ENCODE results near the gene ANP32E. TPM values are rescaled to one million over a fixed set of nuclear protein-coding genes. Genes with fewer than 3 reads are reported as not detected.

ANP32E gene
- polyA plus RNA-seq, 1 donor (not counting 4 experiments of a cell fraction or from before 2014, with no cell fraction given): 18.9 TPM

- FAIRE-seq (no peak), DNase-seq (ENCODE audit: low read depth, low spot score) (no peak)
- no peaks in the 10 kb centered on the region for H3K36me3 ChIP-seq (ENCODE audit: control insufficient read depth in 2 of 2, extremely low read depth in 1 of 2, insufficient read depth in 2 of 2, low read length in 2 of 2)
- no peaks in the 10 kb centered on the region for H3K4me1 ChIP-seq (ENCODE audit: control insufficient read depth, extremely low read depth, insufficient read depth, low read length)
- H3K4me2 ChIP-seq (ENCODE audit: control insufficient read depth, extremely low read depth, insufficient read depth, low read depth, low read length): no peak overlapping the region
- H3K9ac ChIP-seq (ENCODE audit: control insufficient read depth, extremely low read depth, insufficient read depth, low read length): no peak overlapping the region
- TF ChIP-seq EZH2 (IDR thresholded peaks at IDR 0.05; ENCODE audit: low read length) (no peak), CTCF (optimal IDR thresholded peaks at IDR 0.05 in 1 of 3, IDR thresholded peaks at IDR 0.05 in 1 of 3, conservative IDR thresholded peaks at IDR 0.05 in 1 of 3; ENCODE audit: extremely low read depth in 1 of 3, insufficient read depth in 2 of 3, low read length in 3 of 3) (no peak)
- H3K9me1 ChIP-seq (ENCODE audit: control insufficient read depth, extremely low read depth, insufficient read depth, low read length): no peaks in the 10 kb centered on the region
- H3K79me2 ChIP-seq (ENCODE audit: control insufficient read depth, insufficient read depth, low read length): no peaks in the 10 kb centered on the region
- no peaks in the 10 kb centered on the region for H3K9me3 ChIP-seq (ENCODE audit: control insufficient read depth, low read depth, low read length)
- dilution Hi-C loops (cut with MboI; ENCODE audit: extremely low pct_ligation_motif_present, low sequenced_read_pairs): no loop called here
- H3K27me3 ChIP-seq (ENCODE audit: control insufficient read depth, extremely low read depth, insufficient read depth, low read length): no peaks in the 10 kb centered on the region
- H3K4me3 ChIP-seq (ENCODE audit: control insufficient read depth in 2 of 3, extremely low read depth in 1 of 3, insufficient read depth in 2 of 3, low read depth in 1 of 3, low read length in 3 of 3): no peak overlapping the region
- H4K20me1 ChIP-seq (ENCODE audit: control insufficient read depth, extremely low read depth, insufficient read depth, low read length): no peaks in the 10 kb centered on the region
- no peak overlapping the region for H3K27ac ChIP-seq (ENCODE audit: control insufficient read depth, insufficient read depth, low read length)
- H2AFZ ChIP-seq (ENCODE audit: control insufficient read depth, low read length): no peak overlapping the region
These were observed 64.1 kb downstream of the ANP32E start for GRCh38 chr1:150171801-150172200.

GRCh38 chr1:150168960-150169601, 66.8 kb downstream of the ANP32E start:
- H3K9me1 ChIP-seq (ENCODE audit: control insufficient read depth, extremely low read depth, insufficient read depth, low read length): no peaks in the 10 kb centered on the region
- H3K4me1 ChIP-seq (ENCODE audit: control insufficient read depth, extremely low read depth, insufficient read depth, low read length): no peaks in the 10 kb centered on the region
- H3K9me3 ChIP-seq (ENCODE audit: control insufficient read depth, low read depth, low read length): no peaks in the 10 kb centered on the region
- no peak overlapping the region for H3K9ac ChIP-seq (ENCODE audit: control insufficient read depth, extremely low read depth, insufficient read depth, low read length)
- no peak for DNase-seq (ENCODE audit: low read depth, low spot score)
- no peak for FAIRE-seq
- no peaks in the 10 kb centered on the region for H3K79me2 ChIP-seq (ENCODE audit: control insufficient read depth, insufficient read depth, low read length)
- H3K27ac ChIP-seq (ENCODE audit: control insufficient read depth, insufficient read depth, low read length): no peak overlapping the region
- TF ChIP-seq EZH2 (IDR thresholded peaks at IDR 0.05; ENCODE audit: low read length) (no peak), CTCF (optimal IDR thresholded peaks at IDR 0.05 in 1 of 3, IDR thresholded peaks at IDR 0.05 in 1 of 3, conservative IDR thresholded peaks at IDR 0.05 in 1 of 3; ENCODE audit: extremely low read depth in 1 of 3, insufficient read depth in 2 of 3, low read length in 3 of 3) (peak; percentile 80 to 86 (median 83))
- no peaks in the 10 kb centered on the region for H3K36me3 ChIP-seq (ENCODE audit: control insufficient read depth in 2 of 2, extremely low read depth in 1 of 2, insufficient read depth in 2 of 2, low read length in 2 of 2)
- no peaks in the 10 kb centered on the region for H3K27me3 ChIP-seq (ENCODE audit: control insufficient read depth, extremely low read depth, insufficient read depth, low read length)
- no peak overlapping the region for H2AFZ ChIP-seq (ENCODE audit: control insufficient read depth, low read length)
- no peak overlapping the region for H3K4me3 ChIP-seq (ENCODE audit: control insufficient read depth in 2 of 3, extremely low read depth in 1 of 3, insufficient read depth in 2 of 3, low read depth in 1 of 3, low read length in 3 of 3)
- H4K20me1 ChIP-seq (ENCODE audit: control insufficient read depth, extremely low read depth, insufficient read depth, low read length): no peaks in the 10 kb centered on the region
- H3K4me2 ChIP-seq (ENCODE audit: control insufficient read depth, extremely low read depth, insufficient read depth, low read depth, low read length): no peak overlapping the region
- dilution Hi-C loops (cut with MboI; ENCODE audit: extremely low pct_ligation_motif_present, low sequenced_read_pairs): no loop called here

Small RNAs within 50 kb of the gene (small RNA-seq; reads per million reads assigned to genes)
- 0 reads per million in 3 experiments for gene RN7SL480P (ENCODE audit: insufficient read length in 3 of 3, low read depth in 3 of 3, low replicate concordance in 1 of 3)
- 0.25 to 6.2 (median 0.67) reads per million in 3 experiments for gene RNU2-17P (ENCODE audit: insufficient read length in 3 of 3, low read depth in 3 of 3, low replicate concordance in 1 of 3)

Other genes starting within 250 kb of the ANP32E start
- gene OTUD7B, start 225.4 kb downstream of the ANP32E start, polyA plus RNA-seq: 6.5 to 8.9 TPM (median 8.7 TPM) in 3 replicates
- gene VPS45, start 168.3 kb downstream of the ANP32E start, polyA plus RNA-seq: 24.5 to 40.0 TPM (median 34.3 TPM) in 3 replicates
- gene PLEKHO1, start 86.2 kb downstream of the ANP32E start, polyA plus RNA-seq: 2.2 to 3.3 TPM (median 2.7 TPM) in 3 replicates
- 0.24 to 0.59 TPM (median 0.28 TPM) in 3 replicates for gene CA14, start 21.7 kb upstream of the ANP32E start, polyA plus RNA-seq
- gene APH1A, start 32.9 kb upstream of the ANP32E start, polyA plus RNA-seq: 149 to 174 TPM (median 151 TPM) in 3 replicates
- 0.94 to 2.0 TPM (median 1.4 TPM) in 3 replicates for gene C1orf54, start 36.7 kb upstream of the ANP32E start, polyA plus RNA-seq
- gene CIART, start 46.4 kb upstream of the ANP32E start, polyA plus RNA-seq: 14.5 to 15.6 TPM (median 15.0 TPM) in 3 replicates
- gene MRPS21, start 57.7 kb upstream of the ANP32E start, polyA plus RNA-seq: 82.5 to 159 TPM (median 149 TPM) in 3 replicates
- gene PRPF3, start 85.4 kb upstream of the ANP32E start, polyA plus RNA-seq: 26.6 to 37.1 TPM (median 28.9 TPM) in 3 replicates
- gene RPRD2, start 128.0 kb upstream of the ANP32E start, polyA plus RNA-seq: 7.0 to 13.5 TPM (median 9.1 TPM) in 3 replicates

Data from keratinocyte (primary cell).